Skeletal muscle satellite cell (primary cell): ENCODE measurements around the gene MBD3L2.
"Not testable (repeated sequence)": the region's sequence is repeated elsewhere in the genome, so short reads cannot be mapped to it uniquely, and the experiment has no call there.

ENCODE experiments used
- H3K27me3 ChIP-seq: 2 replicates; pipeline ENCODE4 v1.7.0; 2013; ENCODE audit warnings: low read length; ENCODE audit not compliant: control insufficient read depth, insufficient read depth
- H3K36me3 ChIP-seq: 2 replicates; pipeline ENCODE4 v1.7.0; 2013; ENCODE audit warnings: mild to moderate bottlenecking, control low read depth, low read length; ENCODE audit not compliant: insufficient read depth
- H3K4me1 ChIP-seq: 2 replicates; pipeline ENCODE4 v1.7.0; 2013; ENCODE audit warnings: low read length; ENCODE audit not compliant: control insufficient read depth, insufficient read depth
- H3K4me2 ChIP-seq: 2 replicates; pipeline ENCODE4 v1.7.0; 2013; ENCODE audit warnings: mild to moderate bottlenecking, low read length
- H3K4me3 ChIP-seq: 2 replicates; pipeline ENCODE4 v1.7.0; 2013; ENCODE audit warnings: low read length
- H3K9ac ChIP-seq: 2 replicates; pipeline ENCODE4 v1.7.0; 2013; ENCODE audit warnings: mild to moderate bottlenecking, low read depth, low read length, moderate library complexity
- H3K9me3 ChIP-seq: replicated peaks from 2 replicates; pipeline ENCODE4 v1.7.0; 2013; ENCODE audit warnings: mild to moderate bottlenecking, control low read depth, low read length

The MBD3L2 gene

GRCh38 chr19:7028790-7029189 lies 20.3 kb upstream of the MBD3L2 start:
- not testable (repeated sequence) for H3K9ac ChIP-seq, H3K4me2 ChIP-seq, H3K9me3 ChIP-seq, H3K27me3 ChIP-seq, H3K4me3 ChIP-seq, H3K4me1 ChIP-seq, H3K36me3 ChIP-seq

- not testable (repeated sequence) for H3K9ac ChIP-seq, H3K36me3 ChIP-seq, H3K4me2 ChIP-seq, H3K4me1 ChIP-seq, H3K9me3 ChIP-seq, H3K4me3 ChIP-seq, H3K27me3 ChIP-seq
These were observed 18.8 kb upstream of the MBD3L2 start, which contains the start of gene MBD3L5 for GRCh38 chr19:7030278-7030677. Gene MBD3L5 (plus strand): TSS chr19:7030578. CDS start chr19:7030612, 34 bp downstream.

GRCh38 chr19:7040079-7040478 lies 9.0 kb upstream of the MBD3L2 start, which contains the start of gene MBD3L4:
Gene MBD3L4 (minus strand): TSS chr19:7040179. CDS start chr19:7040144, 35 bp downstream.
- not testable (repeated sequence) for H3K4me2 ChIP-seq, H3K27me3 ChIP-seq, H3K4me1 ChIP-seq, H3K4me3 ChIP-seq, H3K9me3 ChIP-seq, H3K9ac ChIP-seq, H3K36me3 ChIP-seq

- H3K9ac ChIP-seq, H3K9me3 ChIP-seq, H3K4me3 ChIP-seq, H3K4me2 ChIP-seq, H3K4me1 ChIP-seq, H3K27me3 ChIP-seq, H3K36me3 ChIP-seq: not testable (repeated sequence)
These were observed 7.6 kb upstream of the MBD3L2 start for GRCh38 chr19:7041563-7041962.

- not testable (repeated sequence) for H3K4me2 ChIP-seq, H3K4me3 ChIP-seq, H3K36me3 ChIP-seq, H3K4me1 ChIP-seq, H3K9me3 ChIP-seq, H3K27me3 ChIP-seq, H3K9ac ChIP-seq
These were observed 2.3 kb downstream of the MBD3L2 start for GRCh38 chr19:7051421-7051820.

GRCh38 chr19:7052896-7053295 lies 3.8 kb downstream of the MBD3L2 start:
- not testable (repeated sequence) for H3K9ac ChIP-seq

GRCh38 chr19:7054635-7055368 lies 5.7 kb downstream of the MBD3L2 start:
- H3K4me1 ChIP-seq, H3K27me3 ChIP-seq, H3K9me3 ChIP-seq, H3K4me3 ChIP-seq, H3K9ac ChIP-seq, H3K4me2 ChIP-seq, H3K36me3 ChIP-seq: not testable (repeated sequence)

More at GRCh38 chr19:7052896-7053295, 3.8 kb downstream of the MBD3L2 start:
- H3K4me2 ChIP-seq, H3K27me3 ChIP-seq, H3K9me3 ChIP-seq, H3K36me3 ChIP-seq, H3K4me3 ChIP-seq, H3K4me1 ChIP-seq: not testable (repeated sequence)

GRCh38 chr19:7055679-7056078 lies 6.6 kb downstream of the MBD3L2 start:
- not testable (repeated sequence) for H3K4me1 ChIP-seq

GRCh38 chr19:7056371-7056770 lies 7.2 kb downstream of the MBD3L2 start:
- H3K4me3 ChIP-seq, H3K9ac ChIP-seq, H3K27me3 ChIP-seq, H3K36me3 ChIP-seq, H3K9me3 ChIP-seq, H3K4me2 ChIP-seq, H3K4me1 ChIP-seq: not testable (repeated sequence)

More at GRCh38 chr19:7055679-7056078, 6.6 kb downstream of the MBD3L2 start:
- not testable (repeated sequence) for H3K27me3 ChIP-seq, H3K9me3 ChIP-seq, H3K36me3 ChIP-seq, H3K9ac ChIP-seq, H3K4me3 ChIP-seq, H3K4me2 ChIP-seq

GRCh38 chr19:7058576-7058975 lies 9.5 kb downstream of the MBD3L2 start, which contains the start of gene MBD3L3:
Gene MBD3L3 (minus strand): TSS chr19:7058676. CDS start chr19:7058605, 71 bp downstream.
- not testable (repeated sequence) for H3K9ac ChIP-seq, H3K36me3 ChIP-seq, H3K4me2 ChIP-seq, H3K4me1 ChIP-seq, H3K9me3 ChIP-seq, H3K27me3 ChIP-seq, H3K4me3 ChIP-seq

- H3K4me1 ChIP-seq, H3K9me3 ChIP-seq, H3K36me3 ChIP-seq, H3K4me2 ChIP-seq, H3K4me3 ChIP-seq, H3K27me3 ChIP-seq, H3K9ac ChIP-seq: not testable (repeated sequence)
These were observed 10.9 kb downstream of the MBD3L2 start for GRCh38 chr19:7059977-7060376.

- H3K9ac ChIP-seq = no peak overlapping the region
- no peaks in the 10 kb centered on the region for H3K9me3 ChIP-seq
- no peaks in the 10 kb centered on the region for H3K27me3 ChIP-seq
- H3K4me1 ChIP-seq = no peaks in the 10 kb centered on the region
- no peak overlapping the region for H3K4me2 ChIP-seq
- no peaks in the 10 kb centered on the region for H3K36me3 ChIP-seq
- H3K4me3 ChIP-seq = no peak overlapping the region
These were observed 14.2 kb downstream of the MBD3L2 start for GRCh38 chr19:7063339-7063738.
